ENCODE data around the gene CPLX4. TPM values are rescaled to one million over a fixed set of nuclear protein-coding genes. Genes with fewer than 3 reads are reported as not detected.

The CPLX4 gene
- total and polyA plus RNA-seq, 4 donors = 0.01 TPM; not detected in 3

DNA sequence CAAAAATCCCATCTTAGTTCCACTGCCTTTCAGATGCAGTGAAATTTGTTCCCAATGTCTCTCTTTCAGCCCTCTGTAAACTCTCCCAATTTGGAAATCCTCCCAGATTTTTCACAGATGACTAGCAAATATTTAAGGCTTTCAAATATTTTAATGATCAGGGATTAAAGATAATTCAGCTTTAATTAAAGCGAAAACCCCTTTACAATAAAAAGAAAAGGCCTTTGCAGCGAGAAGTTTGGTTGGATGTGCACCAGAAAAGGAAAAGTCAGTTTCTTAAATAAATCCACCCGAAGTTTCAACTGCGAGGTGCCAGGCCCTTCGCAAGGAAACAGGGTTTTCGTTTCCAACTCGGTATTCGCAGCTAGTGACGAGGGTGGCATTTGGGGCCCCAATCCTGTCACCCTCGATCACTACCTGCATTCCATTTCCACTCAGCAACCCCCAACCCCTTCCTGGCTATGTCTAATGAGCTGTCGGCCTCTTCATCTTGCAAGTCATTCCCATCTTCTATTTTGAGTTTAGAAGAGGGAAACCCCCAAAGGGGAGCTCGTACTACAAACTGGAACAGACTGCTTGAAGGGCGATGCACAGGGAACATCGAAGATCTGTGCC is 46.7 kb downstream of the CPLX4 start:
- DNase-seq (no peak), ATAC-seq (ENCODE audit: insufficient read depth, low FRiP score) (no peak)
- H3K9me3 ChIP-seq (ENCODE audit: control insufficient read depth in 4 of 4, insufficient read depth in 3 of 4, low read length in 3 of 4) = peaks cover 0 to 12% (median 0%) of the 10 kb centered on the region in 4 donors
- H3K9ac ChIP-seq (ENCODE audit: insufficient read depth in 1 of 2, low read length in 2 of 2) = no peak overlapping the region
- 10 to 19% methylated on average over 14 of the region's 14 CpGs for WGBS, 2 donors
- TF ChIP-seq, protein P1, sequence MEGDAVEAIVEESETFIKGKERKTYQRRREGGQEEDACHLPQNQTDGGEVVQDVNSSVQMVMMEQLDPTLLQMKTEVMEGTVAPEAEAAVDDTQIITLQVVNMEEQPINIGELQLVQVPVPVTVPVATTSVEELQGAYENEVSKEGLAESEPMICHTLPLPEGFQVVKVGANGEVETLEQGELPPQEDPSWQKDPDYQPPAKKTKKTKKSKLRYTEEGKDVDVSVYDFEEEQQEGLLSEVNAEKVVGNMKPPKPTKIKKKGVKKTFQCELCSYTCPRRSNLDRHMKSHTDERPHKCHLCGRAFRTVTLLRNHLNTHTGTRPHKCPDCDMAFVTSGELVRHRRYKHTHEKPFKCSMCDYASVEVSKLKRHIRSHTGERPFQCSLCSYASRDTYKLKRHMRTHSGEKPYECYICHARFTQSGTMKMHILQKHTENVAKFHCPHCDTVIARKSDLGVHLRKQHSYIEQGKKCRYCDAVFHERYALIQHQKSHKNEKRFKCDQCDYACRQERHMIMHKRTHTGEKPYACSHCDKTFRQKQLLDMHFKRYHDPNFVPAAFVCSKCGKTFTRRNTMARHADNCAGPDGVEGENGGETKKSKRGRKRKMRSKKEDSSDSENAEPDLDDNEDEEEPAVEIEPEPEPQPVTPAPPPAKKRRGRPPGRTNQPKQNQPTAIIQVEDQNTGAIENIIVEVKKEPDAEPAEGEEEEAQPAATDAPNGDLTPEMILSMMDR (IDR thresholded peaks at IDR 0.05; ENCODE audit: control extremely low read depth, extremely low read depth) = no peak
- H3K27me3 ChIP-seq (ENCODE audit: control insufficient read depth in 3 of 3, insufficient read depth in 3 of 3, low read length in 2 of 3) = peaks cover 24 to 92% (median 89%) of the 10 kb centered on the region in 3 donors
- no peak overlapping the region for H3K27ac ChIP-seq (ENCODE audit: low read depth in 1 of 2, low read length in 1 of 2)
- H3K36me3 ChIP-seq (ENCODE audit: control insufficient read depth in 4 of 4, insufficient read depth in 4 of 4, low read length in 4 of 4) = no peaks in the 10 kb centered on the region
- no peak overlapping the region for H3K4me3 ChIP-seq
- peaks cover 0 to 24% (median 4%) of the 10 kb centered on the region in 5 donors for H3K4me1 ChIP-seq (ENCODE audit: control insufficient read depth in 5 of 5, insufficient read depth in 5 of 5, low read length in 5 of 5)

DNA sequence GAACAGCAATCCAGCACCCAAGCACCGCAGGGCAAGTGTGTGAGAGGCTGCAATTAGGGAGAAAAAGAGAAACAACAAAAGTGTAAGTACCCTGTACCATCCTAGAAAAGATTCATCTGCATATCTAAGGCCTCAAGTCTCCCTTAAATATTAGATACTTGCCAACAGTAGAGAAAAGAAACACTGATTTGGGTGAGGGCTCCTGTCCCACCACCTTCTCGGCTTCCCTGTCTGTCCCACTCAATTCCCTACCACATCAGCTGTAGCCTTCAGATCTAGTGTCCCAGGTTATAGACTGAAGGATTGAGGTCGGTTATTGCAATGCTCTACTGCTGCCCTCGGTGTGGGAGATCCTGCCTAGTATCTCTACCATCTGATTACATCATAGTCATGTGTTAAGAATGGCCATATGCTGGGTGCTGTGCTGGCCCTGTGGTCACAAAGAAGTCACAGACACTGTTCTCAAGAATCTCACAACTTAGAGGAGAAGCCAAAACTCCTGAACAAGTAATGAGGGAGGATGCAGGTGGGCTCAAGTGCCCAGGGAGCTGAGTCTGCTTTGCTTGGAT is 47.7 kb downstream of the CPLX4 start:
- no peak for ATAC-seq (ENCODE audit: insufficient read depth, low FRiP score)
- Histone ChIP-seq H3K27me3 (ENCODE audit: control insufficient read depth in 3 of 3, insufficient read depth in 3 of 3, low read length in 2 of 3) (peaks cover 22 to 92% (median 89%) of the 10 kb centered on the region in 3 donors), H3K9ac (ENCODE audit: insufficient read depth in 1 of 2, low read length in 2 of 2) (no peak overlapping the region), H3K4me3 (no peak overlapping the region), H3K4me1 (ENCODE audit: control insufficient read depth in 5 of 5, insufficient read depth in 5 of 5, low read length in 5 of 5) (peaks cover 0 to 24% (median 4%) of the 10 kb centered on the region in 5 donors), H3K36me3 (ENCODE audit: control insufficient read depth in 4 of 4, insufficient read depth in 4 of 4, low read length in 4 of 4) (no peaks in the 10 kb centered on the region), H3K27ac (ENCODE audit: low read depth in 1 of 2, low read length in 1 of 2) (no peak overlapping the region), H3K9me3 (ENCODE audit: control insufficient read depth in 4 of 4, insufficient read depth in 3 of 4, low read length in 3 of 4) (peaks cover 0 to 15% (median 0%) of the 10 kb centered on the region in 4 donors)
- WGBS, 2 donors = 11 to 24% methylated on average over 4 of the region's 4 CpGs
- TF ChIP-seq, protein P1 (IDR thresholded peaks at IDR 0.05; ENCODE audit: control extremely low read depth, extremely low read depth) = no peak
- no peak for DNase-seq

DNA sequence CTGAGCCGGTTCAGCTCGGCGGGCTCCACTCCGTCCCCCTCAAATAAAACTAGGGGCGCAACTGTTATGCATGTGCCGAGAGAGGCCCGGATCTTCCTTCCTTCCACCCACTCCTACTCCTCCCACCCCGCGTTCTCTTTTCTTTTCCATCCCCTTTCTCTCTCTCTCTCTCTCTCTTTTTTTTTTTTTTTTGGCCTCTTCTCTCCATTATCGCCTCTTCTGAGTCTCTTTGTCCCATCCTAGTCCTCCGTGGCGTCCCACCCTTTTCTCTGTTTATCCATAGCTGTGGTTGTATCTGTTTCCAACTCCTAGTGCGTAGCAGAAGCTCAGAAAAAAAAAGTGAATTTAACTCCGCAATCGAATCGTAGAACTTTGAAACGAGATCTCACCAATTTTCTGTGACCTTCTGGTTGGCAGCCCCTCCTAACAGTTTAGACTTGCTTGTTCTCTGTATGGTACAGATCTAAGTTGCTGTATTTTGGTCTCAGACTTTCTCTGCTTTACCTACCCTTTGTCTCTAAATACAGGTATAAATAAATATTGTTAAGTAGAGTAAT is 48.8 kb downstream of the CPLX4 start:
- peaks cover 0 to 27% (median 4%) of the 10 kb centered on the region in 5 donors for H3K4me1 ChIP-seq (ENCODE audit: control insufficient read depth in 5 of 5, insufficient read depth in 5 of 5, low read length in 5 of 5)
- H3K4me3 ChIP-seq = no peak overlapping the region
- no peak overlapping the region for H3K9ac ChIP-seq (ENCODE audit: insufficient read depth in 1 of 2, low read length in 2 of 2)
- peaks cover 0 to 15% (median 0%) of the 10 kb centered on the region in 4 donors for H3K9me3 ChIP-seq (ENCODE audit: control insufficient read depth in 4 of 4, insufficient read depth in 3 of 4, low read length in 3 of 4)
- H3K27ac ChIP-seq (ENCODE audit: low read depth in 1 of 2, low read length in 1 of 2) = no peak overlapping the region
- ATAC-seq (ENCODE audit: insufficient read depth, low FRiP score) = no peak
- TF ChIP-seq, protein P1 (IDR thresholded peaks at IDR 0.05; ENCODE audit: control extremely low read depth, extremely low read depth) = no peak
- H3K36me3 ChIP-seq (ENCODE audit: control insufficient read depth in 4 of 4, insufficient read depth in 4 of 4, low read length in 4 of 4) = no peaks in the 10 kb centered on the region
- 9 to 10% methylated on average over 14 to 17 of the region's 17 CpGs for WGBS, 2 donors
- DNase-seq = no peak
- H3K27me3 ChIP-seq (ENCODE audit: control insufficient read depth in 3 of 3, insufficient read depth in 3 of 3, low read length in 2 of 3) = peaks cover 22 to 92% (median 88%) of the 10 kb centered on the region in 3 donors
